Hematopoietic multipotent progenitor cell treated with erythropoietin and hydrocortisone succinate and interleukin-3 and kit ligand, for 6 days (in vitro differentiated cells): Measurements from ENCODE around the gene RB1.
"Not testable (repeated sequence)": the region's sequence is repeated elsewhere in the genome, so short reads cannot be mapped to it uniquely, and the experiment has no call there.

Experiments
- DNase-seq: peaks from one replicate; pipeline ENCODE4 v3.0.0-alpha.2; 2015

The RB1 gene

GRCh38 chr13:48355524-48355923 lies 52.0 kb downstream of the RB1 start:
- DNase-seq, result not testable (repeated sequence)

- DNase-seq, result no peak
Observed at GRCh38 chr13:48356750-48357149, 53.2 kb downstream of the RB1 start.

- no peak for DNase-seq
Observed at GRCh38 chr13:48369988-48370387, 66.4 kb downstream of the RB1 start.

GRCh38 chr13:48370815-48371214 lies 67.3 kb downstream of the RB1 start:
- no peak for DNase-seq

- DNase-seq, result no peak
Observed at GRCh38 chr13:48377857-48378256, 74.3 kb downstream of the RB1 start.

GRCh38 chr13:48380581-48380980 lies 77.0 kb downstream of the RB1 start:
- DNase-seq, result no peak

GRCh38 chr13:48383384-48383783 lies 79.8 kb downstream of the RB1 start:
- no peak for DNase-seq

GRCh38 chr13:48386816-48387215 lies 83.3 kb downstream of the RB1 start:
- no peak for DNase-seq

GRCh38 chr13:48391257-48391656 lies 87.7 kb downstream of the RB1 start:
- no peak for DNase-seq

GRCh38 chr13:48393030-48393697 lies 89.6 kb downstream of the RB1 start:
- DNase-seq, result no peak

- DNase-seq, result peak; percentile 17
Observed at GRCh38 chr13:48393698-48394085, 90.1 kb downstream of the RB1 start.

GRCh38 chr13:48397744-48398143 lies 94.2 kb downstream of the RB1 start:
- no peak for DNase-seq

- no peak for DNase-seq
Observed at GRCh38 chr13:48398450-48399095, 95.0 kb downstream of the RB1 start.

- DNase-seq, result no peak
Observed at GRCh38 chr13:48400090-48400694, 96.6 kb downstream of the RB1 start.

GRCh38 chr13:48400850-48401291 lies 97.3 kb downstream of the RB1 start:
- peak; percentile 30 for DNase-seq

- DNase-seq, result peak; percentile 27
Observed at GRCh38 chr13:48401480-48401879, 97.9 kb downstream of the RB1 start.

- DNase-seq, result no peak
Observed at GRCh38 chr13:48402325-48402932, 98.9 kb downstream of the RB1 start.

GRCh38 chr13:48403151-48403631 lies 99.6 kb downstream of the RB1 start:
- peak; percentile 50 for DNase-seq

- no peak for DNase-seq
Observed at GRCh38 chr13:48403913-48404312, 100.4 kb downstream of the RB1 start.

- no peak for DNase-seq
Observed at GRCh38 chr13:48404952-48405351, 101.4 kb downstream of the RB1 start.

- DNase-seq, result no peak
Observed at GRCh38 chr13:48405875-48406274, 102.3 kb downstream of the RB1 start.

- no peak for DNase-seq
Observed at GRCh38 chr13:48410199-48410598, 106.6 kb downstream of the RB1 start.

GRCh38 chr13:48411147-48411794 lies 107.7 kb downstream of the RB1 start:
- no peak for DNase-seq
